ENCODE results near the gene ATRNL1.

Gene ATRNL1

GRCh38 chr10:115998301-115998700 lies 905.1 kb downstream of the ATRNL1 start:
- DNase-seq, result no peak
